Stimulated activated memory B cell treated with anti-CD40 and anti-IgM and Interleukin-4, amounts not matched to agents 10 μg/mL and 1 μg/mL and 100 μg/mL, for 72 hours (primary cell): ENCODE measurements around the gene CNEP1R1.
"Not testable (repeated sequence)": the region's sequence is repeated elsewhere in the genome, so short reads cannot be mapped to it uniquely, and the experiment has no call there.

Experiments
- ATAC-seq: fragments of 150-1000 bp; cut with Tn5 transposase; 2 replicates; pipeline ENCODE4 v1.10.0; 2021
- H3K27ac Mint-ChIP-seq: one replicate; pipeline ENCODE4 v1.8.0; 2022; ENCODE audit warnings: mild to moderate bottlenecking, mixed read lengths
- H3K27me3 Mint-ChIP-seq: one replicate; pipeline ENCODE4 v1.8.0; 2022; ENCODE audit warnings: mixed read lengths
- H3K36me3 Mint-ChIP-seq: one replicate; pipeline ENCODE4 v1.8.0; 2022; ENCODE audit warnings: mixed read lengths
- H3K4me1 Mint-ChIP-seq: one replicate; pipeline ENCODE4 v1.8.0; 2022; ENCODE audit warnings: mixed read lengths
- H3K4me3 Mint-ChIP-seq: one replicate; pipeline ENCODE4 v1.8.0; 2022; ENCODE audit warnings: mild to moderate bottlenecking, moderate library complexity, mixed read lengths
- H3K9me3 Mint-ChIP-seq: one replicate; pipeline ENCODE4 v1.8.0; 2022; ENCODE audit warnings: mixed read lengths

Gene CNEP1R1

GRCh38 chr16:50006964-50007363, 18.1 kb upstream of the CNEP1R1 start:
- ATAC-seq = no peak
- no peaks in the 10 kb centered on the region for H3K4me1 Mint-ChIP-seq
- no peak overlapping the region for H3K4me3 Mint-ChIP-seq
- H3K27ac Mint-ChIP-seq = no peak overlapping the region
- no peaks in the 10 kb centered on the region for H3K36me3 Mint-ChIP-seq
- peaks cover 14% of the 10 kb centered on the region for H3K9me3 Mint-ChIP-seq
- peaks cover 50% of the 10 kb centered on the region for H3K27me3 Mint-ChIP-seq

- H3K36me3 Mint-ChIP-seq = no peaks in the 10 kb centered on the region
- no peak overlapping the region for H3K27ac Mint-ChIP-seq
- H3K4me3 Mint-ChIP-seq = no peak overlapping the region
Measured at GRCh38 chr16:50007744-50008143, 17.3 kb upstream of the CNEP1R1 start.

GRCh38 chr16:50010212-50010611, 14.8 kb upstream of the CNEP1R1 start:
- Mint-ChIP-seq H3K4me1 (no peaks in the 10 kb centered on the region), H3K27ac (peak overlapping the region; percentile 23), H3K36me3 (no peaks in the 10 kb centered on the region), H3K4me3 (no peak overlapping the region), H3K27me3 (peaks cover 21% of the 10 kb centered on the region), H3K9me3 (peaks cover 9% of the 10 kb centered on the region)
- ATAC-seq = no peak

More at GRCh38 chr16:50007744-50008143, 17.3 kb upstream of the CNEP1R1 start:
- H3K27me3 Mint-ChIP-seq = peaks cover 45% of the 10 kb centered on the region
- H3K4me1 Mint-ChIP-seq = no peaks in the 10 kb centered on the region
- no peak for ATAC-seq
- H3K9me3 Mint-ChIP-seq = peaks cover 14% of the 10 kb centered on the region

GRCh38 chr16:50011707-50012106, 13.3 kb upstream of the CNEP1R1 start:
- ATAC-seq = no peak
- Mint-ChIP-seq H3K4me3 (no peak overlapping the region), H3K36me3 (no peaks in the 10 kb centered on the region), H3K27ac (no peak overlapping the region), H3K9me3 (peaks cover 9% of the 10 kb centered on the region), H3K4me1 (no peaks in the 10 kb centered on the region), H3K27me3 (peaks cover 10% of the 10 kb centered on the region)

GRCh38 chr16:50012182-50012581, 12.8 kb upstream of the CNEP1R1 start:
- H3K27me3 Mint-ChIP-seq = peaks cover 10% of the 10 kb centered on the region
- H3K27ac Mint-ChIP-seq = no peak overlapping the region
- no peaks in the 10 kb centered on the region for H3K4me1 Mint-ChIP-seq
- no peak for ATAC-seq
- H3K9me3 Mint-ChIP-seq = peaks cover 6% of the 10 kb centered on the region
- no peak overlapping the region for H3K4me3 Mint-ChIP-seq
- no peaks in the 10 kb centered on the region for H3K36me3 Mint-ChIP-seq

GRCh38 chr16:50014211-50014610, 10.8 kb upstream of the CNEP1R1 start:
- H3K9me3 Mint-ChIP-seq = not testable (repeated sequence)

GRCh38 chr16:50015631-50016030, 9.4 kb upstream of the CNEP1R1 start:
- H3K27me3 Mint-ChIP-seq = peaks cover 22% of the 10 kb centered on the region
- no peak overlapping the region for H3K27ac Mint-ChIP-seq
- H3K4me3 Mint-ChIP-seq = no peak overlapping the region
- no peaks in the 10 kb centered on the region for H3K9me3 Mint-ChIP-seq
- H3K36me3 Mint-ChIP-seq = no peaks in the 10 kb centered on the region
- ATAC-seq = no peak
- H3K4me1 Mint-ChIP-seq = no peaks in the 10 kb centered on the region

More at GRCh38 chr16:50014211-50014610, 10.8 kb upstream of the CNEP1R1 start:
- H3K4me3 Mint-ChIP-seq, ATAC-seq, H3K36me3 Mint-ChIP-seq, H3K4me1 Mint-ChIP-seq, H3K27ac Mint-ChIP-seq: not testable (repeated sequence)
- H3K27me3 Mint-ChIP-seq = peaks cover 18% of the 10 kb centered on the region

- no peak for ATAC-seq
- peaks cover 16% of the 10 kb centered on the region for H3K27me3 Mint-ChIP-seq
- no peaks in the 10 kb centered on the region for H3K4me1 Mint-ChIP-seq
- H3K27ac Mint-ChIP-seq = no peak overlapping the region
- no peak overlapping the region for H3K4me3 Mint-ChIP-seq
- no peaks in the 10 kb centered on the region for H3K9me3 Mint-ChIP-seq
- H3K36me3 Mint-ChIP-seq = no peaks in the 10 kb centered on the region
Measured at GRCh38 chr16:50017553-50017952, 7.5 kb upstream of the CNEP1R1 start.

GRCh38 chr16:50021544-50021943, 3.5 kb upstream of the CNEP1R1 start:
- H3K4me1 Mint-ChIP-seq = peaks cover 8% of the 10 kb centered on the region
- H3K9me3 Mint-ChIP-seq = no peaks in the 10 kb centered on the region
- no peak for ATAC-seq
- peaks cover 16% of the 10 kb centered on the region for H3K27me3 Mint-ChIP-seq
- H3K4me3 Mint-ChIP-seq = no peak overlapping the region
- no peak overlapping the region for H3K27ac Mint-ChIP-seq
- no peaks in the 10 kb centered on the region for H3K36me3 Mint-ChIP-seq

- peaks cover 8% of the 10 kb centered on the region for H3K4me1 Mint-ChIP-seq
- H3K27ac Mint-ChIP-seq = no peak overlapping the region
- ATAC-seq = no peak
- H3K9me3 Mint-ChIP-seq = no peaks in the 10 kb centered on the region
- peaks cover 14% of the 10 kb centered on the region for H3K27me3 Mint-ChIP-seq
- no peak overlapping the region for H3K4me3 Mint-ChIP-seq
- H3K36me3 Mint-ChIP-seq = no peaks in the 10 kb centered on the region
Measured at GRCh38 chr16:50023641-50024040, 1.4 kb upstream of the CNEP1R1 start.

- Mint-ChIP-seq H3K27ac (no peak overlapping the region), H3K4me3 (peak overlapping the region; percentile 75), H3K4me1 (peaks cover 8% of the 10 kb centered on the region), H3K36me3 (no peaks in the 10 kb centered on the region), H3K9me3 (no peaks in the 10 kb centered on the region), H3K27me3 (peaks cover 8% of the 10 kb centered on the region)
- no peak for ATAC-seq
Measured at GRCh38 chr16:50024207-50024606, 818 bp upstream of the CNEP1R1 start.

- peaks cover 8% of the 10 kb centered on the region for H3K4me1 Mint-ChIP-seq
- H3K4me3 Mint-ChIP-seq = peak overlapping the region; percentile 75
- H3K36me3 Mint-ChIP-seq = peaks cover 10% of the 10 kb centered on the region
Measured at GRCh38 chr16:50025537-50025931, 509 bp downstream of the CNEP1R1 start.

GRCh38 chr16:50027829-50028228, 2.8 kb downstream of the CNEP1R1 start:
- H3K4me1 Mint-ChIP-seq = peaks cover 8% of the 10 kb centered on the region
- no peaks in the 10 kb centered on the region for H3K9me3 Mint-ChIP-seq
- peaks cover 31% of the 10 kb centered on the region for H3K36me3 Mint-ChIP-seq
- H3K27me3 Mint-ChIP-seq = no peaks in the 10 kb centered on the region
- no peak overlapping the region for H3K4me3 Mint-ChIP-seq
- ATAC-seq = no peak
- no peak overlapping the region for H3K27ac Mint-ChIP-seq

More at GRCh38 chr16:50025537-50025931, 509 bp downstream of the CNEP1R1 start:
- no peaks in the 10 kb centered on the region for H3K9me3 Mint-ChIP-seq
- no peaks in the 10 kb centered on the region for H3K27me3 Mint-ChIP-seq
- peak; percentile 4 for ATAC-seq
- H3K27ac Mint-ChIP-seq = peak overlapping the region; percentile 46

GRCh38 chr16:50035468-50035992, 10.5 kb downstream of the CNEP1R1 start:
- no peak for ATAC-seq
- H3K9me3 Mint-ChIP-seq = no peaks in the 10 kb centered on the region
- H3K27me3 Mint-ChIP-seq = no peaks in the 10 kb centered on the region
- H3K4me1 Mint-ChIP-seq = peaks cover 13% of the 10 kb centered on the region
- H3K4me3 Mint-ChIP-seq = no peak overlapping the region
- peaks cover 34% of the 10 kb centered on the region for H3K36me3 Mint-ChIP-seq
- no peak overlapping the region for H3K27ac Mint-ChIP-seq

- Mint-ChIP-seq H3K4me1 (peaks cover 13% of the 10 kb centered on the region), H3K27ac (no peak overlapping the region), H3K4me3 (no peak overlapping the region), H3K27me3 (no peaks in the 10 kb centered on the region), H3K9me3 (no peaks in the 10 kb centered on the region), H3K36me3 (peaks cover 27% of the 10 kb centered on the region)
- ATAC-seq = no peak
Measured at GRCh38 chr16:50036426-50036825, 11.4 kb downstream of the CNEP1R1 start.

- no peak overlapping the region for H3K4me3 Mint-ChIP-seq
- no peaks in the 10 kb centered on the region for H3K9me3 Mint-ChIP-seq
- H3K27ac Mint-ChIP-seq = peak overlapping the region; percentile 46
- no peak for ATAC-seq
- H3K27me3 Mint-ChIP-seq = no peaks in the 10 kb centered on the region
- peaks cover 13% of the 10 kb centered on the region for H3K4me1 Mint-ChIP-seq
- peaks cover 14% of the 10 kb centered on the region for H3K36me3 Mint-ChIP-seq
Measured at GRCh38 chr16:50037662-50038220, 12.7 kb downstream of the CNEP1R1 start.
